Astrocyte (in vitro differentiated cells and primary cell): ENCODE measurements around the gene TAS2R46. TPM values are rescaled to one million over a fixed set of nuclear protein-coding genes. Genes with fewer than 3 reads are reported as not detected.

Experiments used
- DNase-seq: peaks from one replicate; pipeline ENCODE4 v3.0.0-alpha.2; 2010; ENCODE audit warnings: low read depth
- FAIRE-seq: peaks from 2 replicates; lab custom pipeline; 2011; peaks lifted over from hg19 to GRCh38; lab: Jason Lieb, UNC
- H2AFZ ChIP-seq: 2 replicates; pipeline ENCODE4 v1.6.0; 2012; ENCODE audit warnings: low read depth, low read length, inconsistent platforms
- H3K27ac ChIP-seq: 2 replicates; pipeline ENCODE4 v1.5.1; 2011; ENCODE audit warnings: low read depth, low read length, inconsistent platforms
- H3K27me3 ChIP-seq: 2 replicates; pipeline ENCODE4 v1.6.0; 2011; ENCODE audit warnings: low read length, inconsistent platforms; ENCODE audit not compliant: insufficient read depth
- H3K36me3 ChIP-seq: 2 replicates; pipeline ENCODE4 v1.5.1; 2011; ENCODE audit warnings: low read length, inconsistent platforms; ENCODE audit not compliant: insufficient read depth
- H3K4me1 ChIP-seq: 2 replicates; pipeline ENCODE4 v1.5.1; 2011; ENCODE audit warnings: low read length, inconsistent platforms; ENCODE audit not compliant: insufficient read depth
- H3K4me2 ChIP-seq: 2 replicates; pipeline ENCODE4 v1.6.0; 2012; ENCODE audit warnings: low read length, inconsistent platforms
- H3K4me3 ChIP-seq: 2 replicates; pipeline ENCODE4 v1.5.1; 2011; ENCODE audit warnings: low read depth, mild to moderate bottlenecking, low read length, inconsistent platforms; ENCODE audit not compliant: insufficient read depth
- H3K79me2 ChIP-seq: 2 replicates; pipeline ENCODE4 v1.6.0; 2012; ENCODE audit warnings: mild to moderate bottlenecking, low read length, inconsistent platforms; ENCODE audit not compliant: insufficient read depth
- H3K9ac ChIP-seq: 2 replicates; pipeline ENCODE4 v1.6.0; 2012; ENCODE audit warnings: mild to moderate bottlenecking, low read length, inconsistent platforms
- H3K9me3 ChIP-seq: 2 replicates; pipeline ENCODE4 v1.5.1; 2012; ENCODE audit warnings: low read depth, mild to moderate bottlenecking, low read length, inconsistent platforms; ENCODE audit not compliant: insufficient read depth
- H4K20me1 ChIP-seq: 2 replicates; pipeline ENCODE4 v1.6.0; 2012; ENCODE audit warnings: low read length, inconsistent platforms; ENCODE audit not compliant: insufficient read depth
- H3K27ac Mint-ChIP-seq: one replicate; pipeline ENCODE4 v1.8.0; 2021; ENCODE audit warnings: mild to moderate bottlenecking, mixed read lengths; ENCODE audit not compliant: unreplicated experiment
- H3K27me3 Mint-ChIP-seq: one replicate; pipeline ENCODE4 v1.8.0; 2021; ENCODE audit warnings: low read depth, mixed read lengths; ENCODE audit not compliant: unreplicated experiment
- H3K36me3 Mint-ChIP-seq: one replicate; pipeline ENCODE4 v1.8.0; 2021; ENCODE audit warnings: low read depth, mixed read lengths; ENCODE audit not compliant: unreplicated experiment
- H3K4me1 Mint-ChIP-seq: one replicate; pipeline ENCODE4 v1.8.0; 2021; ENCODE audit warnings: low read depth, mixed read lengths; ENCODE audit not compliant: unreplicated experiment
- H3K4me3 Mint-ChIP-seq: one replicate; pipeline ENCODE4 v1.8.0; 2021; ENCODE audit warnings: mild to moderate bottlenecking, moderate library complexity, mixed read lengths; ENCODE audit not compliant: unreplicated experiment
- H3K9me3 Mint-ChIP-seq: one replicate; pipeline ENCODE4 v1.8.0; 2021; ENCODE audit warnings: mild to moderate bottlenecking, mixed read lengths; ENCODE audit not compliant: unreplicated experiment
- EZH2 ChIP-seq: IDR thresholded peaks from 2 replicates; pipeline ENCODE4 v1.6.1; 2012; ENCODE audit warnings: mild to moderate bottlenecking, low read length, inconsistent platforms; ENCODE audit not compliant: insufficient read depth
- total RNA-seq: library from RNA; stranded (reverse); gene quantifications from 2 replicates; pipeline ENCODE4 v1.2.1, GENCODE V29; 2021
- TF ChIP-seq, protein P1 (sequence below): IDR thresholded peaks from 2 replicates; pipeline ENCODE4 v1.5.1; 2011; ENCODE audit warnings: low read depth, mild to moderate bottlenecking, inconsistent platforms, low read length, moderate library complexity; ENCODE audit not compliant: insufficient read depth

Gene TAS2R46
- total RNA-seq, 1 donor from 2014 or later = 0.57 TPM

GRCh38 chr12:11067514-11067913, 5.4 kb upstream of the TAS2R46 start:
- Histone ChIP-seq H3K4me2 (no peak overlapping the region), H3K4me3 (no peak overlapping the region), H3K36me3 (no peaks in the 10 kb centered on the region), H4K20me1 (peaks cover 3% of the 10 kb centered on the region), H3K27ac (no peak overlapping the region), H3K9me3 (no peaks in the 10 kb centered on the region), H3K4me1 (no peaks in the 10 kb centered on the region), H2AFZ (no peak overlapping the region), H3K27me3 (no peaks in the 10 kb centered on the region), H3K79me2 (peaks cover 10% of the 10 kb centered on the region), H3K9ac (no peak overlapping the region)
- FAIRE-seq = no peak
- peak; percentile 45 for DNase-seq
- Mint-ChIP-seq H3K9me3 (no peaks in the 10 kb centered on the region), H3K4me3 (no peak overlapping the region), H3K27ac (no peak overlapping the region), H3K4me1 (peaks cover 8% of the 10 kb centered on the region), H3K27me3 (no peaks in the 10 kb centered on the region), H3K36me3 (peaks cover 9% of the 10 kb centered on the region)
- TF ChIP-seq, protein P1, sequence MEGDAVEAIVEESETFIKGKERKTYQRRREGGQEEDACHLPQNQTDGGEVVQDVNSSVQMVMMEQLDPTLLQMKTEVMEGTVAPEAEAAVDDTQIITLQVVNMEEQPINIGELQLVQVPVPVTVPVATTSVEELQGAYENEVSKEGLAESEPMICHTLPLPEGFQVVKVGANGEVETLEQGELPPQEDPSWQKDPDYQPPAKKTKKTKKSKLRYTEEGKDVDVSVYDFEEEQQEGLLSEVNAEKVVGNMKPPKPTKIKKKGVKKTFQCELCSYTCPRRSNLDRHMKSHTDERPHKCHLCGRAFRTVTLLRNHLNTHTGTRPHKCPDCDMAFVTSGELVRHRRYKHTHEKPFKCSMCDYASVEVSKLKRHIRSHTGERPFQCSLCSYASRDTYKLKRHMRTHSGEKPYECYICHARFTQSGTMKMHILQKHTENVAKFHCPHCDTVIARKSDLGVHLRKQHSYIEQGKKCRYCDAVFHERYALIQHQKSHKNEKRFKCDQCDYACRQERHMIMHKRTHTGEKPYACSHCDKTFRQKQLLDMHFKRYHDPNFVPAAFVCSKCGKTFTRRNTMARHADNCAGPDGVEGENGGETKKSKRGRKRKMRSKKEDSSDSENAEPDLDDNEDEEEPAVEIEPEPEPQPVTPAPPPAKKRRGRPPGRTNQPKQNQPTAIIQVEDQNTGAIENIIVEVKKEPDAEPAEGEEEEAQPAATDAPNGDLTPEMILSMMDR = no peak
- no peak for TF ChIP-seq EZH2

DNA sequence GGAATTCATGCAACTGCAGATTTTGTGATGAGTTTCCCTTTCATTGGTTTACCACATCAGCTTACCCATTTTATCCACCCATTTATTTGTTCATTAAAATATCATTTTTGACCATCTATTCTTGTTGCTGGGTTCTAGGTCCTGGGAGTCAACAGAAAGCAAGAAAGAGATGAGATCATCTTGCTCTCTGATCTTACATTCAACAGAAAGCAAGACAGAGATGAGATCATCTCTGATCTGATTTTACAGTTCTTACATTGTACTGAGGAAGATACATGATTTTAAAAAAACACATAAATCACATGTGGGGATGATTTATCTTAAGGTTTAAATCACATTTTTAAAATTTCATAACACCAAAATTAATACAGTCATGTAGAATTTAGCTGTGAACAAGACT, 2.3 kb downstream of the TAS2R46 start:
- Mint-ChIP-seq H3K9me3 (no peaks in the 10 kb centered on the region), H3K4me3 (no peak overlapping the region), H3K27ac (peak overlapping the region; percentile 54), H3K4me1 (peaks cover 5% of the 10 kb centered on the region), H3K27me3 (no peaks in the 10 kb centered on the region), H3K36me3 (no peaks in the 10 kb centered on the region)
- Histone ChIP-seq H3K4me3 (no peak overlapping the region), H3K79me2 (peaks cover 5% of the 10 kb centered on the region), H3K4me2 (no peak overlapping the region), H3K27me3 (no peaks in the 10 kb centered on the region), H4K20me1 (peaks cover 10% of the 10 kb centered on the region), H3K4me1 (no peaks in the 10 kb centered on the region), H3K9ac (no peak overlapping the region), H3K9me3 (no peaks in the 10 kb centered on the region), H3K36me3 (no peaks in the 10 kb centered on the region), H3K27ac (no peak overlapping the region), H2AFZ (no peak overlapping the region)
- TF ChIP-seq EZH2 = no peak
- TF ChIP-seq, protein P1 = no peak
- FAIRE-seq = no peak
- DNase-seq = no peak

DNA sequence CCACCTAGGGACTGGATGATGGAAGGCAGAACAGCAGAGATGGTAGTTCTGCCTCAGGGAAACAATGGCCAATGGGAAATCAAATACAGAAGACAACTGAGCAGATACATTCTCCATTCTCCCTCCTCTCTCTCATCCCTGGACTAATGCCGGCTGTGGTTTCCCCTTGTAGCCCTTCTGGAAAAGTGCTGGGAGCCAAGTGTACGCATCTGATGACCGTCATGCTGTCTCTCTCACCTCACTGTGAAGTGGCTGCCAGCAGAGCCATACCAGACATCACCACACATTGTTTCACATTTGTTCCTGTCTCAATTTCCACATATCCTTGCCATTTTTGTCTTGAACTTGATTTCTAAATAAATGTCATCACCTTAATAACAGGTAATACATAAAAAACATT, 3.1 kb downstream of the TAS2R46 start:
- Histone ChIP-seq H3K9me3 (no peaks in the 10 kb centered on the region), H3K9ac (no peak overlapping the region), H3K79me2 (peaks cover 5% of the 10 kb centered on the region), H3K4me1 (no peaks in the 10 kb centered on the region), H2AFZ (no peak overlapping the region), H3K4me3 (no peak overlapping the region), H3K4me2 (no peak overlapping the region), H3K27ac (no peak overlapping the region), H4K20me1 (peaks cover 10% of the 10 kb centered on the region), H3K36me3 (no peaks in the 10 kb centered on the region), H3K27me3 (no peaks in the 10 kb centered on the region)
- FAIRE-seq (no peak), DNase-seq (no peak)
- Mint-ChIP-seq H3K27me3 (no peaks in the 10 kb centered on the region), H3K4me3 (no peak overlapping the region), H3K27ac (no peak overlapping the region), H3K9me3 (no peaks in the 10 kb centered on the region), H3K4me1 (peaks cover 5% of the 10 kb centered on the region), H3K36me3 (no peaks in the 10 kb centered on the region)
- no peak for TF ChIP-seq EZH2
- TF ChIP-seq, protein P1 = no peak
